T47D (cell line): ENCODE measurements around the gene IKZF2.
"Not testable (repeated sequence)": the region's sequence is repeated elsewhere in the genome, so short reads cannot be mapped to it uniquely, and the experiment has no call there.

Source experiments
- DNase-seq, 2 experiments: peaks; one replicate each; pipeline versions ENCODE4 v3.0.0 to v3.0.0-alpha.2; 2011 to 2012; ENCODE audit warnings: low read depth in 1 of 2, low spot score in 1 of 2
- JUND ChIP-seq: IDR thresholded peaks from 2 replicates; pipeline ENCODE4 v1.6.1; 2012; ENCODE audit warnings: low read depth
- in situ Hi-C: cut with HindIII; loops from 2 replicates; pipeline ENCODE4 v1.10.0; 2016; ENCODE audit warnings: low sequenced_read_pairs, low pct_unique_long_range_greater_than_20kb

Gene IKZF2

GRCh38 chr2:213036836-213037235 is 114.6 kb downstream of the IKZF2 start:
- TF ChIP-seq JUND: no peak
- in situ Hi-C loops: no loop called here
- no peak for DNase-seq

- DNase-seq: no peak
- in situ Hi-C loops: no loop called here
- TF ChIP-seq JUND: no peak
These were observed 116.8 kb downstream of the IKZF2 start for GRCh38 chr2:213034585-213034984.

- no peak for TF ChIP-seq JUND
- in situ Hi-C loops: no loop called here
- DNase-seq: no peak
These were observed 118.8 kb downstream of the IKZF2 start for GRCh38 chr2:213032607-213033006.

- in situ Hi-C loops: no loop called here
- no peak for DNase-seq
- no peak for TF ChIP-seq JUND
These were observed 128.4 kb downstream of the IKZF2 start for GRCh38 chr2:213022987-213023386.

- no peak for DNase-seq
- in situ Hi-C loops: no loop called here
- no peak for TF ChIP-seq JUND
These were observed 129.2 kb downstream of the IKZF2 start for GRCh38 chr2:213021971-213022899.

GRCh38 chr2:213020913-213021312 is 130.5 kb downstream of the IKZF2 start:
- in situ Hi-C loops, DNase-seq: not testable (repeated sequence)

- TF ChIP-seq JUND: no peak
- in situ Hi-C loops: no loop called here
- DNase-seq: no peak
These were observed 131.1 kb downstream of the IKZF2 start for GRCh38 chr2:213020268-213020667.

- DNase-seq: no peak
- in situ Hi-C loops: no loop called here
- TF ChIP-seq JUND: no peak
These were observed 132.0 kb downstream of the IKZF2 start for GRCh38 chr2:213019368-213019767.

- no peak for DNase-seq
- no peak for TF ChIP-seq JUND
- in situ Hi-C loops: no loop called here
These were observed 133.0 kb downstream of the IKZF2 start for GRCh38 chr2:213018340-213018901.

GRCh38 chr2:213017404-213017803 is 134.0 kb downstream of the IKZF2 start:
- TF ChIP-seq JUND: no peak
- in situ Hi-C loops: no loop called here
- DNase-seq: no peak

- no peak for DNase-seq
- TF ChIP-seq JUND: no peak
- in situ Hi-C loops: no loop called here
These were observed 134.4 kb downstream of the IKZF2 start for GRCh38 chr2:213016984-213017351.

GRCh38 chr2:213016166-213016983 is 135.0 kb downstream of the IKZF2 start:
- in situ Hi-C loops: no loop called here
- DNase-seq: no peak
- no peak for TF ChIP-seq JUND
